Body of pancreas (tissue), 4 donors: ENCODE data around the gene IL11RA. TPM values are rescaled to one million over a fixed set of nuclear protein-coding genes. Genes with fewer than 3 reads are reported as not detected.
A peak's percentile ranks its signal among the peaks of the same experiment; 100 is the strongest.

ENCODE experiments used
- ATAC-seq: fragments of 150-250 bp; one replicate; pipeline ENCODE4 v1.9.1; 2016
- DNase-seq, 4 donors: peaks; one replicate each; pipeline ENCODE4 v3.0.0-alpha.2; 2019
- H3K27ac ChIP-seq, 4 donors: fragments of 200-600 bp; sonication (generic); 1 replicate in 3 of 4; 2 replicates in 1 of 4; pipeline versions ENCODE4 v1.5.1 to v1.6.1; 2016 to 2019; ENCODE audit warnings: mild to moderate bottlenecking in 1 of 4, mixed read lengths in 1 of 4, moderate library complexity in 1 of 4
- H3K27me3 ChIP-seq, 2 donors: fragments of 200-600 bp; sonication (generic); one replicate each; pipeline ENCODE4 v1.6.0; 2016; ENCODE audit warnings: mild to moderate bottlenecking in 1 of 2
- H3K36me3 ChIP-seq, 2 donors: fragments of 200-600 bp; sonication (generic); replicated peaks in 1 of 2; 2 replicates each; pipeline ENCODE4 v1.5.1; 2016; ENCODE audit warnings: low read depth in 2 of 2; ENCODE audit not compliant: insufficient read depth in 1 of 2
- H3K4me1 ChIP-seq: fragments of 200-600 bp; sonication (generic); one replicate; pipeline ENCODE4 v1.6.0; 2016
- H3K4me3 ChIP-seq, 2 donors: fragments of 200-600 bp; sonication (generic); 1 replicate in 1 of 2; 2 replicates in 1 of 2; pipeline ENCODE4 v1.5.1; 2016 to 2019
- H3K9me3 ChIP-seq, 3 donors: fragments of 200-600 bp; sonication (generic); 1 replicate in 2 of 3; 2 replicates in 1 of 3; pipeline ENCODE4 v1.5.1; 2016
- CTCF ChIP-seq, 7 experiments: fragments of 450-650 bp in 4 of 7; fragments of 200-600 bp in 3 of 7; sonication (generic) in 3 of 7; IDR thresholded peaks; one replicate each; pipeline ENCODE4 v1.5.1; 2016 to 2019; ENCODE audit warnings: antibody characterized with exemption in 7 of 7
- POLR2A ChIP-seq, 3 donors: fragments of 450-650 bp; IDR thresholded peaks; one replicate each; pipeline ENCODE4 v1.6.1; 2016; ENCODE audit warnings: antibody characterized with exemption in 3 of 3, mild to moderate bottlenecking in 2 of 3
- WGBS, 2 donors: methylation state at CpG; one replicate each; pipeline ENCODE4 v1.1.5; 2017; 5-methylcytosine and 5-hydroxymethylcytosine counted together
- intact Hi-C: fragments of 100-400 bp; cut with DNase I; formaldehyde crosslinking; loops from one replicate; pipeline ENCODE4 v1.15.1; 2023
- total RNA-seq, 2 donors: library from RNA; depleted of rRNA; stranded (reverse); fragments of >200 nt; gene quantifications; one replicate each; pipeline ENCODE4 v1.1.0, GENCODE V29; 2016

The IL11RA gene
- total RNA-seq, 2 donors from 2014 or later, result 14.5 to 27.4 TPM

- ATAC-seq, result no peak
- TF ChIP-seq POLR2A (IDR thresholded peaks at IDR 0.05) (no peak), CTCF (IDR thresholded peaks at IDR 0.05) (no peak)
- 86 to 93% methylated on average over 5 of the region's 5 CpGs for WGBS, 2 donors
- no peaks in the 10 kb centered on the region for H3K27me3 ChIP-seq
- no peak for DNase-seq
- H3K4me3 ChIP-seq, result no peak overlapping the region
- intact Hi-C loops, result no loop called here
- H3K4me1 ChIP-seq, result peaks cover 8% of the 10 kb centered on the region
- H3K36me3 ChIP-seq, result no peaks in the 10 kb centered on the region
- H3K9me3 ChIP-seq, result no peaks in the 10 kb centered on the region
- H3K27ac ChIP-seq, result no peak overlapping the region
These were observed 18.0 kb downstream of the IL11RA start for GRCh38 chr9:34669809-34670562.

- WGBS, 2 donors, result 85 to 89% methylated on average over 1 of the region's 1 CpG
- no peak for DNase-seq
- Histone ChIP-seq H3K27ac (no peak overlapping the region), H3K27me3 (no peaks in the 10 kb centered on the region), H3K4me3 (no peak overlapping the region), H3K9me3 (no peaks in the 10 kb centered on the region), H3K4me1 (peaks cover 5% of the 10 kb centered on the region), H3K36me3 (no peaks in the 10 kb centered on the region)
- TF ChIP-seq CTCF (IDR thresholded peaks at IDR 0.05), result no peak
- TF ChIP-seq POLR2A (IDR thresholded peaks at IDR 0.05), result no peak
- no peak for ATAC-seq
- intact Hi-C loops, result no loop called here
These were observed 19.3 kb downstream of the IL11RA start for GRCh38 chr9:34671307-34671706.

- ATAC-seq (no peak), DNase-seq (no peak)
- 46 to 47% methylated on average over 3 of the region's 3 CpGs for WGBS, 2 donors
- Histone ChIP-seq H3K4me3 (no peak overlapping the region), H3K36me3 (no peaks in the 10 kb centered on the region), H3K27ac (no peak overlapping the region), H3K27me3 (no peaks in the 10 kb centered on the region), H3K9me3 (no peaks in the 10 kb centered on the region), H3K4me1 (no peaks in the 10 kb centered on the region)
- TF ChIP-seq CTCF (IDR thresholded peaks at IDR 0.05), result no peak
- TF ChIP-seq POLR2A (IDR thresholded peaks at IDR 0.05), result no peak
- intact Hi-C loops, result no loop called here
These were observed 22.5 kb downstream of the IL11RA start for GRCh38 chr9:34674440-34674839.

GRCh38 chr9:34675048-34675714 lies 23.2 kb downstream of the IL11RA start:
- DNase-seq (peak; percentile 56 to 78 (median 64)), ATAC-seq (no peak)
- no peaks in the 10 kb centered on the region for H3K9me3 ChIP-seq
- H3K27ac ChIP-seq, result no peak overlapping the region
- no peaks in the 10 kb centered on the region for H3K4me1 ChIP-seq
- H3K4me3 ChIP-seq, result no peak overlapping the region
- WGBS, 2 donors, result 48 to 50% methylated on average over 9 to 10 of the region's 10 CpGs
- TF ChIP-seq POLR2A (IDR thresholded peaks at IDR 0.05) (no peak), CTCF (IDR thresholded peaks at IDR 0.05) (peak in 6 of 7 experiments; percentile 15 to 76 (median 51))
- no peaks in the 10 kb centered on the region for H3K27me3 ChIP-seq
- no peaks in the 10 kb centered on the region for H3K36me3 ChIP-seq
- intact Hi-C loops, result no loop called here
